IPS-NIHi7 (cell line): ENCODE data around the gene PITPNC1.
"Not testable (repeated sequence)": the region's sequence is repeated elsewhere in the genome, so short reads cannot be mapped to it uniquely, and the experiment has no call there.

Source experiments
- DNase-seq: peaks from one replicate; pipeline ENCODE4 v3.0.0; 2012; ENCODE audit warnings: mixed read lengths; ENCODE audit errors: extremely low spot score

The PITPNC1 gene

DNA sequence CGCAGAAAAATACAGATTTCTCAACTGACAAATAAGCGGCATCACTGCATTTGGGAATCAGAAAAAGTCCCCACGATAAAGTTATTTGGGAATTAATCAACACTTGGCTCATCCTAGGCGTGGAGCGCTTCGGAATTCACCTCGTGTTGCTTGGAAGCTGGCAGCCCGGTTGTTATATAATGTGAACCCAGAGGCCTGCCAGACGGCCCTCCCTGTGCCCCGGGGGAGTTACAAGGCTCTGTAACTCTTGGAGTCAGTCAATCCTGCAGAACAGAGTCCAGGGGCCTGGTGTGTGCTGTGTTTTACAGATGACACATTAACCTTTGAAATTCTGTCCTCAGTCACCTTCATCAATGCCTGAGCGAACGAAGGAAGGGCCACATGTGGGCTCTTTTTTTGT lies 111.1 kb downstream of the PITPNC1 start:
- DNase-seq: no peak

DNA sequence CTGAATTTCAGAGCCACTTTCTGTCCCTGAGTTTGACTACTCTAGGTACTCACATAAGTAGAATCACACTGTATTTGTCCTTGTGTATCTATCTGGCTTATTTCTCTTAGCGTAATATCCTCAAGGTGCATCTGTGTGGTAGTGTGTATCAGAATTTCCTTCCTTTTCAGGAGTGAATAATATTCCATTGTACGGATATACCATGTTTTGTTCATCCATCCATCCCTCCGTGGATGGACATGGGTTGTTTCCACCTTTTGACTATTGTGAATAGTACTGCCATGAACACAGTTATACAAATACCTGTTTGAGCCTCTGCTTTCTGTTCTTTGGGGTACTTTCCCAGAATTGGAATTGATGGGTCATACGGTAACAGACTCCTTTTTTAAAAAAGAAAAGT lies 111.7 kb downstream of the PITPNC1 start:
- no peak for DNase-seq

DNA sequence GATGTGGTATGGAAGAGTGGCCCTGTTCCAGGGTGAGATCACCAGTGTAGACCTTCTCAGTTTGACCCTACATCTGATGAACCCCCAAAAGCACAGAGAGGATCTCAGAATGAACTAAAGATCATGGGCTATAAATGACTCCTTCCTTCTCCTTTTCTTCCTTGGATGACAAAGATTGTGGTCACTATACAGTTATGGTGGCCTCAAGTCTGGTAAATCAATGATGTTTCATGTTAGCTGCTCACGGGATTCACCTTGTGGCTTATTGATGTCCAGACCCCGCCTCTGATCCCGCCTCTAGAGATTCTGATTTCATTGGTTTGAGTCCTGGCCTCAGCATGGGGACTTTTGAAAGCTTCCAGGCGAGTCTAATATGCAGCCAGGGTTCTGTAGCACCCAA lies 112.2 kb downstream of the PITPNC1 start:
- no peak for DNase-seq

- no peak for DNase-seq
Observed at GRCh38 chr17:67490471-67490870, 113.4 kb downstream of the PITPNC1 start.

- DNase-seq: no peak
Observed at GRCh38 chr17:67491009-67491680, 114.1 kb downstream of the PITPNC1 start.

GRCh38 chr17:67491681-67492024 lies 114.6 kb downstream of the PITPNC1 start:
- DNase-seq: no peak

DNA sequence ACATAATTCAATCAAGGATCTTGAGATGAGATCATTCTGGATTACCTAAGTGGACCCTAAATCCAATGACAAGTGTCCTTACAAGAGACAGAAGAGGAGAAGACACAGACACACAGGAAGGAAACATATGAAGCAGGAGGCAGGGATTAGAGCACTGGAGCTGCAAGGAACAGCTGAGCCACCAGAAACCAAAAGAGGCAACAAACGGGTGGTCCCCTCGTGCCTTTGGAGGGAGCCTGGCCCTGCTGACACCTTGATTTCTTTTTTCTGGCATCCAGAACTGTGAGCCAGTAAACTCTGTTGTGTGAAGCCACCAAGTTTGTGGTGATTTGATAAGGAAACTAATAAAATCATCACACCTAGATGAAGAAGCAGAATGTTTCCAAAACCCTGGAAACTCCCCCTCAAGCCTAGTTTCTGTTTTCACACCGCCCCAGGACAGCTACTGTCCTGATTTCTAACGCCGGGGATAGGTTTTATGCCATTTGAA lies 115.2 kb downstream of the PITPNC1 start:
- no peak for DNase-seq

DNA sequence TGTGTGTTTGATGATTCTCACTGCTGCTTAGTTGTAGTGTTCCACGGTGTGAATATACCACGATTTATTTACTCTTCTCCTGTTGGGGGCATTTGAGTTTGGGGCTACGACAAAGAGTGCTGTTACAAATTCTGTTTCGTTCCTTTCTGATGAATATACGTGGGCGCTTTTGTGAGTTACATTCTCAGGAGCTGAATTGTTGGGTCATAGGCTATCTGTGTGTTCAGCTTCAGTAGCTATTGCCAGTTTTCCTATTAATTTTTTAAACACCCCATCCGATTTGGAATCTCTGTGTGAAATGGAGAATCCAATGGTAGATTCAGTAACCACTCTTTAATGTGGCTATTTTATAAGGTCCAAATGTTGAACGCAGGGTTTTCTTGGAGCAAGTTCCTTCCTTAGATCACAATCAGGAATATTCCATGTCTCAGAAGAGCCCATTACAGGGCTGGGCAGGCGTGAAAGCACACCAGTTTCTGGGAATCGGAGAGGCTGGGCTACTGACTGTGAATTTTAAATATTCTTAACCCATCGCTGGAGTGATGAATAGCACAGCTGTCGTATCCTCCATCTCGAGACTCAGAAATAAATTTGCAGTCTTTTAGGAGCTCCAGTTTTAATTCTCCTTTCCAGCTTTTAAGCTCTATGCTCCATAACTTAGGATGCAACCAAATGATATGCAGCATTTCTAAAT lies 115.9 kb downstream of the PITPNC1 start:
- no peak for DNase-seq

DNA sequence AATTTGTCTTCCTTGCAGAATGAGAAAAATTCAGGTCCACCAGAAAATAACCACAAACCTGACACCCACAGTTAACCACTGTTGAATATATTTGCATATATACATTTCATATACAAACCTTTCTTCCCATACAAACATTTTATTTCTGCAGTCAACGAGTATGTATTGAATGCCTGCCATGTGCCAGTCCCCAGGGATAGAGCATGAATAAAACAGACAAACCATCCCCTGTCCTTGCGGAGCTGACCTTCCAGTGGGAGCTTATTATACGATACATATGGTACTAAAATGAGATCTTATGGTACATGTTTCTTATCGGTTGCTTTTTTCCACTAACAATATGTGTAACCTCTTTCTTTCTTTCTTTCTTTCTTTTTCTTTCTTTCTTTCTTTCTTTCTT lies 116.7 kb downstream of the PITPNC1 start:
- no peak for DNase-seq

GRCh38 chr17:67495534-67495933 lies 118.5 kb downstream of the PITPNC1 start:
- not testable (repeated sequence) for DNase-seq

DNA sequence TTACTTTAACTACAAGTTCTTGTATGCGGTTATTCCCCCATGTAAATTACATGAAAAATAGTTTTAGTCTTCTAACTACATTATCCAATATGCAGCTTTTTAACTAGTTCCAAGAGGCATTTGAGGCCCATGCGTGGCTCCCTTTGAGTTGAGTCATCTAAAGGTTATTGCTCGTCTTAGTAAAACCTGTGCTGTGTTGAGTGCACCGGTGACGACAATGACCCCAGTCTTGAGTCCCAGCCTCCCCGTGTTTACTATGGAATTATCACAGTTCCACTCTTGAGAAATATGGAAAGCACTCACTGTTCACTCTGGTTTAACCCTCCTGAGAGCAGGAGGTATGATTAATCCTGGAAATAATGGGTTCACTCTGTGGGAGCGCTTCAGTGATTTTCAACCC lies 119.2 kb downstream of the PITPNC1 start:
- no peak for DNase-seq

GRCh38 chr17:67499685-67500084 lies 122.6 kb downstream of the PITPNC1 start:
- DNase-seq: no peak

- no peak for DNase-seq
Observed at GRCh38 chr17:67500261-67500660, 123.2 kb downstream of the PITPNC1 start.

DNA sequence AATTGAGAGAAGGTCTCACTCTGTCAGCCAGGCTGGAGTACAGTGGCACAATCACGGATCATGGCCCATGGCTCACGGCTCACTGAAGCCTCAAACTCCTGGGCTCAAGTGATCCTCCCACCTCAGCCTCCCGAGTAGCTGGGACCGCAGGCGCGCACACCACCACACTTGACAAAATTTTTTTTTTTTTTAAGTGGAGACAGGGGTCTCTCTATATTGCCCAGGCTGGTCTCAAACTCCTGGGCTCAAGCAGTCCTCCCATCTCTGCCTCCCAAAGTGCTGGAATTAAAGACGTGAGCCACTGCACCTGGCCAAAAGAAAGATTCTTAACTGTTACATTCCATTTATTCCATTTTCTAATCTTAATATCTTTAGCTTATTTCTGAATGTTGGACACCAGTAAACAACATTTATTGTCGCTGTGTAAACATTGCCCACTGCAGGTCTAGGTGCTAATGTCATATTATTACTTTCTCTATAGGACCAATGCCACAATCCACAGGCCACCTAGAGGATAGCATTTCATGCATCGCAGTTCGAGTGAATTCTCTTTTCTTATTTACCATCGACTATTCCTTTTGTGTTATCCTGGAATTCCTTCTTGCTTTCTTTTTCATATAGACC lies 123.7 kb downstream of the PITPNC1 start:
- no peak for DNase-seq

GRCh38 chr17:67502151-67502550 lies 125.1 kb downstream of the PITPNC1 start:
- no peak for DNase-seq

- DNase-seq: no peak
Observed at GRCh38 chr17:67503184-67503583, 126.1 kb downstream of the PITPNC1 start.

- DNase-seq: no peak
Observed at GRCh38 chr17:67503739-67504138, 126.7 kb downstream of the PITPNC1 start.

DNA sequence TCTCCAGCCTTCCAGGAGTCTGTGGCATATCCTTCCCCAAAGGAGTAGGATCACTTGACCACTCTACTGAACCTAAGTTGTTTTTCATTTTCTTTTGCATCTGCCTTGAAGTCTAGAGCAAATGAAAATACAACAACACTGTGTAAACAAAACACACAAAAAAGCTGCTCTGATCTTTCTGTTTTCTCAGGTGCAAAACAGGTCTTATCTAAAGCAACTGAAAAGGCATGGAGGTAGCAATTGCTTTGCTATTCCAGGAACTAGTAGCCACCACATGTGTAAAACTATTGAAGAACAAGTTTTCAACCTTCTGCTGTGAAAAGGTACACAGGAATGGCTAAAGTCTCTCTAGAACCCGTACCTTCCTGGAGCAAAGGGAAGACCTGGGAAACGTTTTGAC lies 127.1 kb downstream of the PITPNC1 start:
- no peak for DNase-seq

GRCh38 chr17:67506966-67507365 lies 129.9 kb downstream of the PITPNC1 start:
- DNase-seq: no peak

DNA sequence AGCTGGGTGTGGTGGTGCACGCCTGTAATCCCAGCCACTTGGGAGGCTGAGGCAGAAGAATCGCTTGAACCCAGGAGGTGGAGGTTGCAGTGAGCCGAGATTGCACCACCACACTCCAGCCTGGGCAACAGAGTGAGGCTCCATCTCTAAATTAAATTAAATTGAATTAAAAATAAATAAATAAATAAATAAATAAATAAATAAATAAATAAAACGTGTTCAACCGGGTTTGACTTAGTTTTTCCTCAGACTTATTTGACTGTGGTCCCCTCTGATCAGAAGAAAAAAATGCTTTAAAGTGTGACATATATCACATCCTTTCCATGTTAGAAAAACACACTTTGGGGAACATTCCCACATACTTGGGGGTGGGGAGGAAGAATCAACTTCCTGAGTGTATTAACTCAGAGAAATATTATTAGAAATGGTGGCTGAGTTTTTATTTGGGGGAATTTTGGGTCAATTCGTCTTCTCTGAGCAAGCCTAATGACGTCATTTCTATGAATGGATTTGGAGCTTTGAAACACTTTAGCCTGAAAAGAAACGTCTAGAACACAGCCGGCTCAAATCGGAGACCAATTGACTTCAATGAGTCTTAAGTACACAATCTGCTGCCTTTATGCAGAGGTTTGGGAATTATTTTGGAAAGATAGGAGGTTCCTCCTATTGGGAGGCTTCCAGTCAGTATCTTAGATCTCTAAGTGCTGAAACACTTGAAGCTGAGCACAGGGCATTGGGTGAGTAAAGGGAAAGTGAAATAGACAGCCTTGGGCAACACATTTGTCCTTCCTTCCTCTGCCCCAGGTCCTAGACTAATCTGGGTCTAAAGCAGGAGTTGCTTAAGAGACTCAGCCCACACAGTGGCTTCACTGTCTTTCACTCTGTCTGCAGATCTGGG lies 132.6 kb downstream of the PITPNC1 start:
- no peak for DNase-seq

GRCh38 chr17:67511012-67511411 lies 133.9 kb downstream of the PITPNC1 start:
- no peak for DNase-seq

GRCh38 chr17:67511804-67512203 lies 134.7 kb downstream of the PITPNC1 start:
- DNase-seq: no peak
